OCI-LY1 (cell line): ENCODE results near the gene JMJD1C.

ENCODE experiments used
- H2AFZ ChIP-seq: fragments of 200-600 bp; sonication (generic), shearing (Covaris generic); 2 replicates; pipeline ENCODE4 v1.6.0; 2014; ENCODE audit warnings: antibody characterized with exemption, mild to moderate bottlenecking, low read length
- H3F3A ChIP-seq: fragments of 200-600 bp; sonication (generic), shearing (Covaris generic); 2 replicates; pipeline ENCODE4 v1.6.0; 2014; ENCODE audit warnings: mild to moderate bottlenecking, antibody characterized with exemption, low read length, moderate library complexity; ENCODE audit not compliant: insufficient read depth
- H3K27ac ChIP-seq: fragments of 200-600 bp; sonication (generic); 2 replicates; pipeline ENCODE4 v1.5.1; 2014; ENCODE audit warnings: low read length, mixed run types, mild to moderate bottlenecking, low read depth; ENCODE audit not compliant: poor library complexity, severe bottlenecking
- H3K27me3 ChIP-seq: fragments of 200-600 bp; sonication (generic); 2 replicates; pipeline ENCODE4 v1.6.0; 2014; ENCODE audit warnings: antibody characterized with exemption, mild to moderate bottlenecking, low read length, moderate library complexity; ENCODE audit not compliant: insufficient read depth
- H3K36me3 ChIP-seq: fragments of 200-600 bp; sonication (generic); 2 replicates; pipeline ENCODE4 v1.6.1; 2014; ENCODE audit warnings: mild to moderate bottlenecking, antibody characterized with exemption, low read length, moderate library complexity, mixed read lengths; ENCODE audit not compliant: insufficient read depth
- H3K4me1 ChIP-seq: fragments of 200-600 bp; sonication (generic); 2 replicates; pipeline ENCODE4 v1.5.1; 2014; ENCODE audit warnings: mild to moderate bottlenecking, low read length, moderate library complexity; ENCODE audit not compliant: insufficient read depth, severe bottlenecking
- H3K4me2 ChIP-seq: fragments of 200-600 bp; sonication (generic), shearing (Covaris generic); 2 replicates; pipeline ENCODE4 v1.6.1; 2014; ENCODE audit warnings: low read length
- H3K4me3 ChIP-seq: fragments of 200-600 bp; sonication (generic); 2 replicates; pipeline ENCODE4 v1.5.1; 2014; ENCODE audit warnings: low read length, low read depth, mild to moderate bottlenecking, mixed read lengths; ENCODE audit not compliant: poor library complexity, severe bottlenecking
- H3K79me2 ChIP-seq: fragments of 200-600 bp; shearing (Covaris generic); 2 replicates; pipeline ENCODE4 v1.6.1; 2016; ENCODE audit warnings: mixed run types, low read length, mixed read lengths; ENCODE audit not compliant: insufficient read depth
- H3K9ac ChIP-seq: fragments of 200-600 bp; sonication (generic), shearing (Covaris generic); 2 replicates; pipeline ENCODE4 v1.6.1; 2014; ENCODE audit warnings: mild to moderate bottlenecking, low read length, mixed read lengths
- H3K9me2 ChIP-seq: fragments of 200-600 bp; sonication (generic), shearing (Covaris generic); 2 replicates; pipeline ENCODE4 v1.6.1; 2014; ENCODE audit warnings: low read depth, mild to moderate bottlenecking, low read length, mixed read lengths
- H3K9me3 ChIP-seq: fragments of 200-600 bp; shearing (Covaris generic); 2 replicates; pipeline ENCODE4 v1.6.1; 2014; ENCODE audit warnings: low read length, mixed read lengths
- H4K20me1 ChIP-seq: fragments of 200-600 bp; sonication (generic), shearing (Covaris generic); 2 replicates; pipeline ENCODE4 v1.6.0; 2016; ENCODE audit warnings: mild to moderate bottlenecking, low read length; ENCODE audit not compliant: insufficient read depth
- CTCF ChIP-seq: fragments of 200-600 bp; sonication (generic), shearing (Covaris generic); IDR thresholded peaks from 2 replicates; pipeline ENCODE4 v1.5.1; 2017; ENCODE audit warnings: mild to moderate bottlenecking, antibody characterized with exemption, low read length, moderate library complexity, mixed read lengths
- EZH2 ChIP-seq: fragments of 200-600 bp; sonication (generic), shearing (Covaris generic); IDR thresholded peaks from 2 replicates; pipeline ENCODE4 v1.8.0; 2017; ENCODE audit warnings: borderline replicate concordance, mixed run types, mild to moderate bottlenecking, antibody characterized with exemption, low read length, moderate library complexity, mixed read lengths

JMJD1C gene

GRCh38 chr10:63375458-63375857 lies 90.3 kb downstream of the JMJD1C start:
- H3F3A ChIP-seq: no peaks in the 10 kb centered on the region
- no peaks in the 10 kb centered on the region for H3K27me3 ChIP-seq
- H3K9me2 ChIP-seq: no peaks in the 10 kb centered on the region
- H3K9me3 ChIP-seq: no peaks in the 10 kb centered on the region
- peaks cover 11% of the 10 kb centered on the region for H3K4me1 ChIP-seq
- H2AFZ ChIP-seq: no peak overlapping the region
- H3K36me3 ChIP-seq: peaks cover 7% of the 10 kb centered on the region; the same call in 1 of the 2 replicates
- TF ChIP-seq EZH2: no peak
- no peak for TF ChIP-seq CTCF
- no peak overlapping the region for H3K4me3 ChIP-seq
- H3K27ac ChIP-seq: no peak overlapping the region
- no peaks in the 10 kb centered on the region for H4K20me1 ChIP-seq
- peaks cover 14% of the 10 kb centered on the region for H3K79me2 ChIP-seq
- H3K9ac ChIP-seq: no peak overlapping the region
- H3K4me2 ChIP-seq: no peak overlapping the region

- Histone ChIP-seq H3K9ac (no peak overlapping the region), H3K36me3 (peaks cover 2% of the 10 kb centered on the region; the same call in 1 of the 2 replicates), H3K9me3 (no peaks in the 10 kb centered on the region), H3K27me3 (no peaks in the 10 kb centered on the region), H3F3A (no peaks in the 10 kb centered on the region), H3K79me2 (peaks cover 14% of the 10 kb centered on the region), H3K27ac (no peak overlapping the region), H3K4me2 (no peak overlapping the region), H3K4me1 (peaks cover 11% of the 10 kb centered on the region), H3K9me2 (no peaks in the 10 kb centered on the region), H4K20me1 (no peaks in the 10 kb centered on the region), H2AFZ (no peak overlapping the region), H3K4me3 (no peak overlapping the region)
- no peak for TF ChIP-seq CTCF
- no peak for TF ChIP-seq EZH2
These were observed 90.8 kb downstream of the JMJD1C start for GRCh38 chr10:63374991-63375390.

GRCh38 chr10:63373176-63373575 lies 92.6 kb downstream of the JMJD1C start:
- Histone ChIP-seq H3K9me2 (no peaks in the 10 kb centered on the region), H3K27me3 (no peaks in the 10 kb centered on the region), H3K9ac (no peak overlapping the region), H3K9me3 (no peaks in the 10 kb centered on the region), H4K20me1 (no peaks in the 10 kb centered on the region), H3K27ac (no peak overlapping the region), H3K4me1 (peaks cover 11% of the 10 kb centered on the region), H3K4me2 (no peak overlapping the region), H3K36me3 (no peaks in the 10 kb centered on the region), H2AFZ (no peak overlapping the region), H3K79me2 (peaks cover 14% of the 10 kb centered on the region), H3K4me3 (no peak overlapping the region), H3F3A (no peaks in the 10 kb centered on the region)
- TF ChIP-seq EZH2 (no peak), CTCF (no peak)
